K562 (cell line): ENCODE measurements around the gene ZC3H8. TPM values are rescaled to one million over a fixed set of nuclear protein-coding genes. Genes with fewer than 3 reads are reported as not detected.

ENCODE experiments used
- ATAC-seq: fragments of 200-7000 bp; cut with Tn5 transposase; 3 replicates; pipeline ENCODE4 v1.9.1; 2020; ENCODE audit warnings: moderate library complexity
- BruUV-seq: library from RNA; stranded (reverse); fragments of 400-500 nt; replicated peaks from 2 replicates; lab custom pipeline; 2021; lab: Mats Ljungman, UMichigan
- CTCF ChIA-PET: fragments of 300-600 bp; formaldehyde crosslinking; extraction: SDS; loops from one replicate; lab custom pipeline; 2021; ENCODE audit warnings: low intra/inter-chr PET ratio; lab: Yijun Ruan, JAX
- POLR2A ChIA-PET: fragments of 300-600, 350-650 bp; sonication (Branson Sonifier 250); formaldehyde crosslinking; extraction: SDS; loops from one replicate; lab custom pipeline; 2021; ENCODE audit warnings: antibody characterized with exemption, inconsistent platforms; lab: Yijun Ruan, JAX
- DNase-seq, 4 experiments: peaks; one replicate each; pipeline versions ENCODE4 v3.0.0 to v3.0.0-alpha.2; 2011 to 2018; ENCODE audit warnings: low spot score in 3 of 4, mixed read lengths in 3 of 4; ENCODE audit errors: extremely low read depth in 1 of 4
- FAIRE-seq: peaks from 2 replicates; lab custom pipeline; 2011; peaks lifted over from hg19 to GRCh38; lab: Jason Lieb, UNC
- H2AFZ ChIP-seq: 2 replicates; pipeline ENCODE4 v1.6.0; 2011; ENCODE audit warnings: low read depth, low read length, control low read depth, inconsistent platforms
- H3K27ac ChIP-seq: fragments of 200-600 bp; 3 replicates; pipeline ENCODE4 v1.8.0; 2011; ENCODE audit warnings: low read depth, mild to moderate bottlenecking, control low read depth, inconsistent platforms, low read length, moderate library complexity, mixed read lengths; ENCODE audit errors: extremely low read depth
- H3K27me3 ChIP-seq, 2 experiments: fragments of 300-600 bp in 1 of 2; 2 replicates in 1 of 2; 3 replicates in 1 of 2; pipeline versions ENCODE4 v1.6.0 to v1.8.0; 2011; ENCODE audit warnings: inconsistent platforms in 2 of 2, low read length in 2 of 2, mild to moderate bottlenecking in 1 of 2, mixed read lengths in 1 of 2, moderate library complexity in 1 of 2; ENCODE audit not compliant: control insufficient read depth in 2 of 2, insufficient read depth in 2 of 2
- H3K36me3 ChIP-seq: fragments of 300-600 bp; 3 replicates; pipeline ENCODE4 v1.8.0; 2011; ENCODE audit warnings: mild to moderate bottlenecking, low read length, inconsistent platforms; ENCODE audit not compliant: control insufficient read depth, insufficient read depth
- H3K4me1 ChIP-seq, 2 experiments: fragments of 200-600 bp in 1 of 2; replicated peaks in 1 of 2; 2 replicates in 1 of 2; 3 replicates in 1 of 2; pipeline versions ENCODE4 v1.5.1 to v1.8.0; 2011; ENCODE audit warnings: inconsistent platforms in 2 of 2, low read length in 2 of 2, mild to moderate bottlenecking in 1 of 2, mixed read lengths in 1 of 2, moderate library complexity in 1 of 2; ENCODE audit not compliant: control insufficient read depth in 2 of 2, insufficient read depth in 2 of 2
- H3K4me2 ChIP-seq: 2 replicates; pipeline ENCODE4 v1.6.1; 2011; ENCODE audit warnings: low read length, control low read depth, inconsistent platforms, mixed read lengths; ENCODE audit not compliant: insufficient read depth
- H3K4me3 ChIP-seq: fragments of 200-600 bp; sonication (generic), shearing (Covaris generic); 2 replicates; pipeline ENCODE4 v1.5.1; 2016; ENCODE audit warnings: control low read depth, inconsistent platforms
- H3K79me2 ChIP-seq: fragments of 200-600 bp; 3 replicates; pipeline ENCODE4 v1.8.0; 2011; ENCODE audit warnings: low read length, inconsistent platforms; ENCODE audit not compliant: control insufficient read depth, insufficient read depth
- H3K9ac ChIP-seq, 2 experiments: 2 replicates each; pipeline versions ENCODE4 v1.6.0 to v1.6.1; 2011; ENCODE audit warnings: low read depth in 2 of 2, low read length in 2 of 2, control low read depth in 1 of 2, inconsistent platforms in 1 of 2, mild to moderate bottlenecking in 1 of 2, mixed read lengths in 1 of 2; ENCODE audit not compliant: insufficient read depth in 1 of 2
- H3K9me1 ChIP-seq: one replicate; pipeline ENCODE4 v1.6.0; 2011; ENCODE audit warnings: inconsistent platforms, mild to moderate bottlenecking, low read length, moderate library complexity; ENCODE audit not compliant: control insufficient read depth, insufficient read depth
- H3K9me3 ChIP-seq: replicated peaks from 2 replicates; pipeline ENCODE4 v1.5.1; 2011; ENCODE audit warnings: low read depth, low read length, inconsistent platforms; ENCODE audit not compliant: control insufficient read depth, insufficient read depth
- H4K20me1 ChIP-seq: replicated peaks from 2 replicates; pipeline ENCODE4 v1.6.1; 2011; ENCODE audit warnings: low read length, inconsistent platforms, mixed read lengths; ENCODE audit not compliant: control insufficient read depth, insufficient read depth
- E2F6 ChIP-seq, 2 experiments: IDR thresholded peaks; 2 replicates each; pipeline ENCODE4 v1.6.1; 2011; ENCODE audit warnings: borderline replicate concordance in 1 of 2, control low read depth in 1 of 2, low read depth in 1 of 2, low read length in 1 of 2, mild to moderate bottlenecking in 1 of 2, mixed read lengths in 1 of 2, moderate library complexity in 1 of 2; ENCODE audit not compliant: insufficient read depth in 1 of 2, insufficient read length in 1 of 2, poor library complexity in 1 of 2, severe bottlenecking in 1 of 2; ENCODE audit errors: extremely low read depth in 1 of 2
- FOSL1 ChIP-seq: fragments of 200-800 bp; sonication (Bioruptor generic); conservative IDR thresholded peaks from 2 replicates; pipeline ENCODE4 v1.6.1; 2016; ENCODE audit warnings: missing genetic modification characterization, missing compliant biosample characterization
- HDAC8 ChIP-seq: fragments of 450-650 bp; IDR thresholded peaks from 2 replicates; pipeline ENCODE4 v1.6.1; 2016; ENCODE audit warnings: mild to moderate bottlenecking, missing genetic modification characterization, moderate library complexity, missing compliant biosample characterization
- L3MBTL2 ChIP-seq: fragments of 450-650 bp; IDR thresholded peaks from 2 replicates; pipeline ENCODE4 v1.6.1; 2016; ENCODE audit warnings: mild to moderate bottlenecking, moderate library complexity
- PML ChIP-seq: IDR thresholded peaks from 2 replicates; pipeline ENCODE4 v1.6.1; 2012; ENCODE audit warnings: low read length, inconsistent platforms
- RFX5 ChIP-seq: IDR thresholded peaks from 2 replicates; pipeline ENCODE4 v1.6.1; 2011; ENCODE audit warnings: low read depth, mild to moderate bottlenecking, improper control_type of control experiment, low read length
- TSHZ1 ChIP-seq: fragments of 250-450 bp; sonication (Bioruptor Pico); IDR thresholded peaks from 2 replicates; pipeline ENCODE4 v1.4.0; 2020; ENCODE audit warnings: mild to moderate bottlenecking, moderate library complexity
- ZBTB26 ChIP-seq: fragments of 450-650 bp; formaldehyde crosslinking; IDR thresholded peaks from 2 replicates; pipeline ENCODE4 v1.4.0; 2022; ENCODE audit warnings: missing genetic modification characterization
- ZEB2 ChIP-seq: fragments of 450-650 bp; IDR thresholded peaks from 2 replicates; pipeline ENCODE4 v1.6.1; 2016
- ZNF224 ChIP-seq: sonication (generic); formaldehyde crosslinking; IDR thresholded peaks from 2 replicates; pipeline ENCODE4 v1.8.0; 2022; ENCODE audit warnings: mild to moderate bottlenecking, missing genetic modification reagents
- ZNF57 ChIP-seq: fragments of 450-650 bp; formaldehyde crosslinking; IDR thresholded peaks from 2 replicates; pipeline ENCODE4 v1.4.0; 2020; ENCODE audit warnings: mild to moderate bottlenecking, moderate library complexity
- WGBS: fragments of 100-300 bp; shearing (Covaris generic); methylation state at CpG from one replicate; pipeline ENCODE4 v1.1.6; 2016; ENCODE audit warnings: low coverage, mixed read lengths; ENCODE audit not compliant: insufficient coverage; ENCODE audit errors: missing lambda C conversion rate; 5-methylcytosine and 5-hydroxymethylcytosine counted together
- in situ Hi-C: fragments of 300-500 bp; cut with MboI; formaldehyde crosslinking; loops from 4 replicates; pipeline ENCODE4 v1.15.0; 2018; ENCODE audit warnings: inconsistent platforms, mixed read lengths
- intact Hi-C: fragments of 100-400 bp; cut with micrococcal nuclease; formaldehyde crosslinking; loops from 2 replicates; pipeline ENCODE4 v1.14.2; 2022
- polyA plus RNA-seq, 8 experiments: library from polyadenylated mRNA; depleted of rRNA in 4 of 8; stranded (reverse) in 5 of 8; unstranded in 3 of 8; fragments of >200 nt; fragmentation: Nextera tagmentation in 2 of 8; fragmentation: Illumina TruSeq in 1 of 8; extraction: Ambion mirVana in 2 of 8; extraction: Trizol in 1 of 8; gene quantifications; 2 replicates each; pipeline versions ENCODE4 v1.2.1 to v1.2.3, GENCODE V29; 2011 to 2014; ENCODE audit warnings: inconsistent platforms in 1 of 8, missing spikeins in 1 of 8
- total RNA-seq, 7 experiments: library from RNA; depleted of rRNA in 6 of 7; stranded (reverse); fragments of >200 nt in 6 of 7; fragmentation: Illumina TruSeq in 2 of 7; extraction: Trizol in 2 of 7; gene quantifications; 2 replicates each; pipeline versions ENCODE4 v1.2.1 to v1.2.3, GENCODE V29; 2011 to 2021; ENCODE audit warnings: low replicate concordance in 1 of 7

Gene ZC3H8
- total and polyA plus RNA-seq, 9 of the 15 experiments (the other 6 are each of a cell fraction or from before 2014, with no cell fraction given): 11.6 to 41.5 (median 27.5) TPM

GRCh38 chr2:112174383-112174782 is 80.5 kb downstream of the ZC3H8 start:
- Histone ChIP-seq H4K20me1 (no peaks in the 10 kb centered on the region; the same call in 1 of the 2 replicates), H3K9me1 (no peaks in the 10 kb centered on the region), H3K36me3 (no peaks in the 10 kb centered on the region), H3K4me1 (peaks cover 0 to 8% of the 10 kb centered on the region in 2 experiments; a peak in 4 of 5 replicates), H3K27ac (no peak overlapping the region), H3K9ac (no peak overlapping the region), H3K79me2 (no peaks in the 10 kb centered on the region), H3K9me3 (no peaks in the 10 kb centered on the region), H3K4me3 (no peak overlapping the region), H3K4me2 (no peak overlapping the region), H2AFZ (peak overlapping the region; percentile 35; the same call in 1 of the 2 replicates), H3K27me3 (peaks cover 11 to 19% of the 10 kb centered on the region in 2 experiments)
- ATAC-seq: no peak
- no peak for TF ChIP-seq L3MBTL2
- no peak for TF ChIP-seq ZBTB26 (CRISPR knock-in tag)
- TF ChIP-seq ZNF224 (CRISPR knock-in tag): no peak
- no peak for TF ChIP-seq PML
- TF ChIP-seq RFX5: no peak
- no peak for TF ChIP-seq HDAC8 (tag)
- TF ChIP-seq E2F6 (IDR thresholded peaks at IDR 0.05; ENCODE audit: borderline replicate concordance in 1 of 2, extremely low read depth in 1 of 2, insufficient read depth in 1 of 2, insufficient read length in 1 of 2, low read depth in 1 of 2, low read length in 1 of 2, poor library complexity in 1 of 2, severe bottlenecking in 1 of 2): no peak
- TF ChIP-seq FOSL1 (tag): no peak
- no peak for TF ChIP-seq ZEB2
- no peak for TF ChIP-seq TSHZ1 (CRISPR knock-in tag)
- TF ChIP-seq ZNF57 (CRISPR knock-in tag): no peak
- ChIA-PET CTCF (no interaction called here), POLR2A (interaction anchor here (1.2 kb wide), 1 partner anchor 30 kb away, joined by 3 read pairs; no protein-coding TSS in a partner anchor)
- intact Hi-C loops (no loop called here), in situ Hi-C loops (no loop called here)
- no peak for DNase-seq
- BruUV-seq: no TSS peak
- no peak for FAIRE-seq
- WGBS: 35% methylated on average over 4 of the region's 4 CpGs
